ENCODE data around the gene MAD1L1. TPM values are rescaled to one million over a fixed set of nuclear protein-coding genes. Genes with fewer than 3 reads are reported as not detected.

MAD1L1 gene
- total RNA-seq, 1 experiment from 2014 or later: 38.5 TPM

DNA sequence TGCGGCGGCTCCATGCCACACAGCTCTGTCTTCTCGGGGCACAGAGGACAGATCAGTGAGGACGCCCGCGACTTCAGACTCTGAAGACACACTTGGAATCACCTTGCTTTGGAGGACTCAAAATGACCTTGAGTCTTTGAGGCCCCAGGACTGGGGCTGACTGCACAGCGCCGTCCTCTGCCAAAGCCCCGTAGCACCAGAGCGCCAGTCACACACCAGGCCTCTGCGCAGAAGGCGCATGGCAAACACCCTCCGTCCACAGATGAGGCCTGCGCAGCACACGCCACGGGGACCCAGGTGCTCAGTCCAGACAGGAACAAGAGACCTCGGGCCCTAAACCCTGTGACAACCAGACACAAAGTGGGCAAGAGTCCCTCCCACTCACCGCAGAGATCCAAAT lies 134.7 kb downstream of the MAD1L1 start:
- no peaks in the 10 kb centered on the region for H4K20me1 ChIP-seq (ENCODE audit: insufficient read depth)
- H3K79me2 ChIP-seq (ENCODE audit: insufficient read depth, low read length): peaks cover 5% of the 10 kb centered on the region; the same call in 1 of the 2 replicates
- BruUV-seq (replicated peaks): no TSS peak
- DNase-seq (ENCODE audit: low read depth, low spot score) (no peak), ATAC-seq (no peak)
- H3K9ac ChIP-seq (ENCODE audit: low read length): no peak overlapping the region
- H3K9me3 ChIP-seq (ENCODE audit: control insufficient read depth in 1 of 2, insufficient read depth in 1 of 2, low read depth in 1 of 2, low read length in 2 of 2): no peaks in the 10 kb centered on the region
- TF ChIP-seq FOSL1 (IDR thresholded peaks at IDR 0.05; ENCODE audit: low read depth) (no peak), CBX3 (IDR thresholded peaks at IDR 0.05; ENCODE audit: low read depth) (no peak), EGR1 (IDR thresholded peaks at IDR 0.05; ENCODE audit: low read depth) (no peak), SP1 (IDR thresholded peaks at IDR 0.05; ENCODE audit: low read depth) (no peak), POLR2AphosphoS5 (IDR thresholded peaks at IDR 0.05; ENCODE audit: low read depth, low read length) (no peak), ZNF274 (IDR thresholded peaks at IDR 0.05; ENCODE audit: low read depth, low read length) (no peak), TCF7L2 (IDR thresholded peaks at IDR 0.05; ENCODE audit: borderline replicate concordance, extremely low read depth, insufficient read depth, insufficient read length) (no peak), SIN3A (IDR thresholded peaks at IDR 0.05; ENCODE audit: low read depth) (no peak), POLR2A (IDR thresholded peaks at IDR 0.05; ENCODE audit: borderline replicate concordance, extremely low read depth, insufficient read depth, insufficient read length) (no peak), ZFX (IDR thresholded peaks at IDR 0.05) (no peak), EZH2phosphoT487 (IDR thresholded peaks at IDR 0.05; ENCODE audit: borderline replicate concordance) (no peak), ZBTB33 (IDR thresholded peaks at IDR 0.05; ENCODE audit: extremely low read depth, insufficient replicate concordance, low read length) (no peak), RAD21 (IDR thresholded peaks at IDR 0.05; ENCODE audit: low read depth) (no peak)
- TF ChIP-seq, protein P1, sequence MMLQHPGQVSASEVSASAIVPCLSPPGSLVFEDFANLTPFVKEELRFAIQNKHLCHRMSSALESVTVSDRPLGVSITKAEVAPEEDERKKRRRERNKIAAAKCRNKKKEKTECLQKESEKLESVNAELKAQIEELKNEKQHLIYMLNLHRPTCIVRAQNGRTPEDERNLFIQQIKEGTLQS (IDR thresholded peaks at IDR 0.05): no peak
- TF ChIP-seq, protein P2, sequence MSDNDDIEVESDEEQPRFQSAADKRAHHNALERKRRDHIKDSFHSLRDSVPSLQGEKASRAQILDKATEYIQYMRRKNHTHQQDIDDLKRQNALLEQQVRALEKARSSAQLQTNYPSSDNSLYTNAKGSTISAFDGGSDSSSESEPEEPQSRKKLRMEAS (IDR thresholded peaks at IDR 0.05): no peak
- no peaks in the 10 kb centered on the region for H3K27me3 ChIP-seq (ENCODE audit: insufficient read depth, low read length)
- ChIA-PET RAD21 (ENCODE audit: low non-redundant PET in 1 of 2, low total read pairs in 2 of 2, uncharacterized antibody in 2 of 2, unreplicated experiment in 2 of 2) (no interaction called here), POLR2A (no interaction called here), CTCF (no interaction called here)
- no peak overlapping the region for H2AFZ ChIP-seq (ENCODE audit: low read depth, low read length, poor library complexity, severe bottlenecking)
- H3K36me3 ChIP-seq (ENCODE audit: control insufficient read depth in 1 of 2, insufficient read depth in 2 of 2, low read length in 2 of 2): no peaks in the 10 kb centered on the region
- no peaks in the 10 kb centered on the region for H3K4me1 ChIP-seq (ENCODE audit: control insufficient read depth in 1 of 2, insufficient read depth in 2 of 2, low read length in 2 of 2)
- H3K27ac ChIP-seq (ENCODE audit: low read depth, low read length): no peak overlapping the region
- H3K4me3 ChIP-seq (replicated peaks in 1 of 2; ENCODE audit: low read depth in 1 of 2, low read length in 2 of 2): no peak overlapping the region
- intact Hi-C loops (cut with micrococcal nuclease): no loop called here
- no peak overlapping the region for H3K4me2 ChIP-seq (ENCODE audit: low read length)
- no peaks in the 10 kb centered on the region for H3K9me2 ChIP-seq (ENCODE audit: insufficient read depth)
